NCI-H526 treated with DMSO at 0.1 percent for 48 hours (cell line): Measurements from ENCODE around the gene CCNI.

ENCODE experiments used
- DNase-seq: peaks from one replicate; lab custom pipeline; 2025; lab: John Stamatoyannopoulos, UW

Gene CCNI

DNA sequence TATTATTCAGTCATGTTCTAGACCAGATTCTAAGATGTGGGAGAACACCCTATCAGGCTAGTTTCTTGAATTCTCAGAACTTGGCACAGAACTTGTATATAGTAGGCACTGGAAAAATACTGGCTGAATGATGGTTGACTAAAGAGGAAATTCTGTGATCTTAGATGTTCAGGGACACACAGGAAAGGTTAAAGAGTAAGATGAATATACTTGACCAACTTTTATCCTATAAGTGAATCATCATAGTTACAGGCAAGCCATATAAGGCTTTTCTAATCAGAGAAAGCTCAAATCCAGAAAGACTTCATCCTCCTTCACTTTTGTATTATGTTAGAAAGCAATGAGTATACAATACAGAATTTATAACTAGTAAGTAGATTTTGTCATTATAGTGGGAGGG is 72.4 kb downstream of the CCNI start:
- no peak for DNase-seq

DNA sequence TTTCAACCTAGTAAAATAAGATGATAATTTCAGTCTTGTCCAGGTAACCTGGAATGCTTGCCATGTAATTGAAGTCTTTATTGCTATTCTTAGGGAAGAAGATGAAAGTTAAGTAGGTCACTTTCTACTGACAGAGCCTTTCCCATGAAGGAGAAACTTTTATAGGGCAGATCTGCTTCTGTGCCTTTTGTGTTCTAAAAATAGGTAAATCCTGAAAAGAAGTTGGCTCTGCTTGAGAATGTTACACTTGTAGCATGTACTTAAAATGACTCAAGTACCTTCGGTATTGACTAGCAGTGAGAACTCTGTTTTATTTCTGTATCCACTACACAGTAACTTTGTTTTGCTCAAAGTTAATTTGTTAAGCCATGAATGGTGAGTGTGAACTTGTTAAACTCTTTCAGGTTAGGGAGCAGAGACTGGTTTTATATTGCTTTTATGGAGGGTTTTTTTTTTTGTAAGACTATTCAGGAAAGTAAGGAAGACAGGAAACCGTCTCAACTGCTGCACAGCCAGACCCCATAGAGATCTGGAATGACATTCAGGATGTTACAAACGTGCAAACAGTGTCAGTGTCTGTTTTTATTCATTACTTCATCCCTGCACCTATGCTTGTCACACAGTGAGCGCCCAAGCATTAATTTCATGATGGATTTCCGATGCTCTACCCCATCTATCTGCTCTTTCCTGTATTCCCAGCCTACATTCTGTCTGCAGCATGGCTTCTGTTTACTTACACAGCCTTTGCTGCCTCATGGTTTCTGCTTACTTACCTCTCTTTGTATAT is 73.3 kb downstream of the CCNI start:
- no peak for DNase-seq

DNA sequence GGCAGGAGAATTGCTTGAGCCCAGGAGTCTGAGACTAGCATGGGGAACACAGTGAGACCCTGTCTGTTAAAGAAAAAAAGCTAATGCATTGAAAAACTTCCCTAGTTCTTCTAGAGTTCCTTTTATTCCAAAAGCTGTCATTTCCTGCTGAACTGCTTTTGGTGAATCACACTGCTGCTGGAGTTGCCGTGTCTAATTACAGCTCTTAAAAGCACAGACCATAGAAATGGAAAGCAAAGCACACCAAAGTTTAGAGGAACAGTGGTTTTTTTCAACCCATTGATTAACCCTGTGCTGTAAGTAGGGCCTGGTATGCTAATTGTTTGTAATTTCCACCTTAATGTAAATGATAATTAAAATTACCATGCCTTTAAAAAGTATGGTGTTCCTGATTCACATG is 73.9 kb downstream of the CCNI start:
- no peak for DNase-seq

DNA sequence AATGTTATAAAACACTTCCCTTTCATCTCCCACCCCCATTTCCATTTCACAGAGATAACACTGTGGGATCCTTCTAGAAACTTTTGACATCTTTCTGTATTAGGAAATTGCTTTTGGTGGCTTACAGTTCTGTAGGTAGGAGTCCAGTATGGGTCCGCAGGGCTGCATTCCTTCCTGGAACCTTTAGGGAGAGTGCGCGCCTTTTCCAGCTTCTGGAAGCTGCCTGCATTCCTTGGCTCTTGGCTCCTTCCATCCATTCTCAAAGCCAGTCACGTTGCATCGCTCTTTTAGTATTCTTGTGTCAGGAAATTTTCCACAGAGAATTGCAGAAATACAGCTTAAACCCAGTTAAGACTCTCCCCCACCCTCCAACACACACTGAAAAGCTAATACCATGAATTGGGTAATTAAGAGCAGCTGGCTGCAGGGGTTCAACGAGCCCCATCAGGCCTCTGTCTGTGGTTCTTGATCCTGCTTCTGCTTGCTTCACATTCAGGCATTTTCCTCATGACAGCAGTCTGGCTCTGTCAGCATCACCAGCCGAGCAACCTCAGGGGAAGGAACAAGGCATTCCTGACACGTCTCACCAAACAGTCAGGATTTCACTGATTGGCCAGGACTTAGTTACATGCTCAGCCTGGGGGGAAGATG is 77.4 kb downstream of the CCNI start:
- DNase-seq: no peak

DNA sequence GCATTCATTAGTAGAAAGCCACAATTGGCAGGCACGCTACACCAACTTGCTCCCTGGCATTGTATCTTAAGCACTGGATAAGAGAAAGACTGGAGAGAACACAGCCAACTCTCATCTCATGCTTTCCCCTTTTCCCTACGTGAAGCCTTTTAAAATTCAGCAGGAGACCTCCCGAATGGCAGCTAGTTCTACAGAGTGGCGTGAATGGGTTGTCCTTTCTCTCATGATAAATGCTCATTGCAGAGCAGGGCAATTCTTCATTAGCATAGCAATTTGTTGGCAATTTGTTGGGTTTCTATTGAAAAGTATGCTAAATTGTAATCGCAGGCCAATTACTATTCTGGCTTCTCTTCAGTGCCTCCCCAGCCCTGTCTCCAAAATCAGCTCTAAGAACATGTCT is 78.3 kb downstream of the CCNI start:
- DNase-seq: no peak
